ENCODE results near the gene CLDN34.

Gene CLDN34

GRCh38 chrX:9966775-9967408 is at the start of gene CLDN34:
TSS of gene CLDN34 (plus strand) at chrX:9967358. CDS start at chrX:9967358, 0 bp downstream.
- DNase-seq, result no peak

DNA sequence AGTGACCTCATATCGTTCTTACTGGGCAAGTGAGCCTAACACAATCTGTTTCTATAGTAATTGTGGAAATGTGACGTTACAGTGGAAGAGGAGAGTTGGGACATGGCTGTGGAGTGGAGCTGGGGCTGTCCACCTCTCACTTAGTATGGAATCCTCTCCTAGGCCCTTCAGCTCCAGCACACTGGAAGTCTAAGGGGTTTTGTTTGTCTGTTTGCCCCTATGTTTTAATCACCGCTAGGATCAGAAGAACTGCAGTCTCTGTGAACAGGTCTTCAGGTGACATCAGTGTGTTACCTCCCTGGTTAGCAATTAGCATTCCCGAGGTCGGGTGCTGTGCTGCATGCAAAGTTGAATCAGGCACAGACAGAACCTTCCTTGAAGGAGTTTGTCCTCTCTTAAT is 49.3 kb upstream of the CLDN34 start:
- DNase-seq, result no peak

- no peak for DNase-seq
These were observed 47.5 kb upstream of the CLDN34 start for GRCh38 chrX:9919632-9920172.

DNA sequence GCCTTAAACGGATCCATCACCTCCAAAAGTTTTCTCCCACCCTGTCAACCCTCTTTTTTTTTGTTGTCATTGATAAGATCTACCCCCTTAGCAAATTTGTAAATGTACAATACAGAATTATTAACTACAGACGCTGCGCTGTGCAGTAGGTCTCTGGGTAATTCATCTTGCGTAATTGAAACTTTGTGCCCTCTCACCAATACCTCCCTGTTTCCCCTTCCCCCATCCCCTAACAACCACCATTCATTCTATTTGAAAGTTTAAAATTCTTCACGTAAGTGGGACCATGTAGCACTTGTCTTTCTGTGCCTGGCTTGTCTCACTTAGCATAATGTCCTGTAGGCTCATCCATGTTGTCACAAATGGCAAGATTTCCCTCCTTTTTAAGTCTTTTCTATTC is 45.8 kb upstream of the CLDN34 start:
- DNase-seq, result no peak

- no peak for DNase-seq
These were observed 43.8 kb upstream of the CLDN34 start for GRCh38 chrX:9923357-9923756.

DNA sequence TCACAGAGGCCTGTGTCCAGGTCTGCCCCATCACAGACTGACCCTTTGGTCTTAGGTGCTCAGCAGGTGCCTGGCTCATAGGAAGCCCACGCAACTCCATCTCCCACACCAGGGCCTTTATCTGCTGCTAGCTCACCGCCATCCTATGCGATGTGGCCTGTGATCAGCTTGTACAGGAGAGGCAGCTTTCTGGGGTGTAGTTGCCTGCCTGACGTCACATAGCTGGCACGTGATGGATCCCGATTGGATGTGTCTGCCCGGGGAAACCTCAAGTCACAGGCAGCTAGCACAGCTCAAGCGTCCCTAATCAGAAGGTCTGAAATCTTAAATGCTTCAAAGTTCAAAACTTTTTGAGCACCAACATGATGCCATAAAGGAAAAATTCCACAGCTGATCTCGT is 41.2 kb upstream of the CLDN34 start:
- DNase-seq, result peak in 37 of 58 donors; percentile 0 to 62 (median 11)

DNA sequence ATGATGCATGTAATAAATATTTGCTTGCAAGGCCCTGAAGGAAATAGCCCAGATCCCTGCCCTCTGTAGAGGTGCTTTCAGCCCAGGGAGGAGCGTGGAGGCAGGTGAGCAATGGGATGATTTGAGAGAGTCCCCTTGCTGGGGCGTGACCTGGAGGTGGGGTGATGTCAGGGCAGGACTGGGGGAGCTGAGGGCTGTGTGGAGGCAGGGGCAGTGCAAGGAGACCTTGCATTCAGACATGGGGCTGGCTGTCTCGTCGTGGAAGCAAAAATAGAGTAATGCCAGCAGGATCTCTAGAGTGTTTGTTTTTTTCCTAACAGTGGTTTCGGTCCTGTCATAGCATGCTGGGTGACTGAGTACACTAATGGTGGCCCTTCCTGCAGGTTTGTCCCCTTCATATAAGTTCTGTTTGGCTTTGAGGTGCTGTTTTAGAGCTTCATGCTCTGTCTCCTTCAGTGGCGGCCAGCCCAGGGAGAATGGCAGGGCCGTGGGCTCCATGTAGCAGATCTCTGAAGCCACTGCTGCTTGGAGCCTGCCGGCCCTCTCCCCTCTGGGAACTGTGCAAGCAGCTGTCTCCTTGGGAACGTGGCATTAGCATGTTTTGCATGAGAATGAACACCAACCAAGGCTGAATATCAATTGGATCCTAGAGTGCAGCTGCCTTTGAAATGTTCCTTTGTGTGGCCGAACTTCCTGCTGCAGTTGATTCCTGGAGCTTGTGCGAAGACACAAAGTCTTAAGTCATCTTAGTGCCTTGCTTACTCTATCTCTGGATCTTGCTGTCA is 39.3 kb upstream of the CLDN34 start:
- DNase-seq, result peak in 43 of 58 donors; percentile 0 to 76 (median 19)

DNA sequence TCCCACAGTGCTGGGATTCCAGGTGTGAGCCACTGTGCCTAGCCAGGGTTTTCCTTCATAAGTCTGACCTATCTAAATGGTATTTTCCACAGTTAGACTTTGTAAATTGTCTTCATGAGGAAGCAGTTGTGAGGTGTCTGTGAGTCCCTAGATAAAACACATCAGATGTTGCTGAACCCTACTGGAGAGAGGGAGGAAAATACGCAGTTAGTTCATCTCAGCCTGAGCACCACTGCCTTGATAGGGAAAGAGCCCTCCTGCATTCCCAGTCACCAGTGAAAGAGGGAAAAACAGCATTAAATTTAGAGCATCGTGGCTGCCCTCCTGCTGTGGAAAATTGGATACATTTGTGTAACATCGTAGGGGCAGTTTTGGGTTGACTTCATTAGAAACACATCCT is 31.7 kb upstream of the CLDN34 start:
- DNase-seq, result no peak

DNA sequence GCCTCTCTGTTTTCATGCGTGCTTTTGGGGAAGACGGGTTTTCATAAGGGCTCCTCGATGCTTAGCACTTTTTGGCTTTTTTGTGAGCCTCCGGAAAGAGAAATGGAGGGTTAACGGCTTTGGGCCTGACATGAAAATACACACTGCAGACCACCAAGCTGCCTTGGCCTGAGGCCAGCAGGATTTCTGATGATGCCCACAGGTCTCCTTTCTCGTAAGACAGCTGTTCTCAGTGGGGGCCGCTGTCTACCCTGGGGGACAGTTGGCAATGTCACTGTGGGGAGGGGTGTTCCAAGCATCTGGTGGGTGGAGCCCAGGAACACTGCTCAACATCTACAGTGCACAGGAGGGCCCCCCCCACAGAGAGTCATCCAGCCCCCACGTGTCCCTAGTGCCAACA is 29.4 kb upstream of the CLDN34 start:
- no peak for DNase-seq

DNA sequence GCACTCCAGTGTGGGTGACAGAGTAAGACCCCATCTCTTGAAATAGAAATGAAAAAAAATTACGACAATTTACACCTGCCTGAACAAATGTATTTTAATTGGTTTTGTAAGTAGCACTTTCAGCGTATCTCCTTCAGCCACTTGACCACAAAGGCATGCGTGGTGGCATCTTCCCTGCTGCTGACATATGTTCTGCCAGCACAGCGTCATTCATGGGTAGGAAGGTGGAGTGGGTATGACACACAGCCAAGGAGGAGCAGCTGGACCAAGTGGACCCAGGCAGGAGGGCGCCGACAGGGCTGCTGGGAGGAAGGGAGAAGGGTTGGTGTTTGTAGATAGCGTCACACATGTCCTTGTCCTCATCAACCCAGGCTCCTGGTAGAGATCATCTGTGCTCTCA is 28.6 kb upstream of the CLDN34 start:
- DNase-seq, result no peak

DNA sequence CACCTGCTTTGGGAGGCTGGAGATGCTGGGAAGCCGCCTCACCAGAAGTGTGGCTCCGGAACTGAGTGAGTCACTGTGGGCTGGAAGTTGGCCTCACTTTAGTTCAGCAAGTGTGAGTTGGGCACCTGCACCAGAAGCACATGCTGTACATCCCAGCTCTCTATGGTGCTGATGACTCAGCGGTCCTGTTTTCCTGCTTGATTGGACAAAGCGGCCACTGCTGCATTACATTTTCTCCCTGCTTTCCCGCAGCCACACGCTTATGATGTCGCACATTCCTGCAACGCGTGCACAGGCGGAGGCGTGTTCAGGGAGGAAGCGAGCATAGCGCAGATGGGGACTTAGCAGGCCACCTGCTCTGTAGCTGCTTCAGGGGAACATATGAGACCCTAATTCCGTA is 26.7 kb upstream of the CLDN34 start:
- peak in 39 of 58 donors; percentile 1 to 74 (median 26) for DNase-seq

- DNase-seq, result no peak
These were observed 25.1 kb upstream of the CLDN34 start for GRCh38 chrX:9942086-9942485.

- DNase-seq, result no peak
These were observed 23.7 kb upstream of the CLDN34 start for GRCh38 chrX:9943420-9943819.

GRCh38 chrX:9947131-9947794 is 19.9 kb upstream of the CLDN34 start:
- peak in 3 of 58 donors; percentile 3 to 47 (median 14) for DNase-seq

DNA sequence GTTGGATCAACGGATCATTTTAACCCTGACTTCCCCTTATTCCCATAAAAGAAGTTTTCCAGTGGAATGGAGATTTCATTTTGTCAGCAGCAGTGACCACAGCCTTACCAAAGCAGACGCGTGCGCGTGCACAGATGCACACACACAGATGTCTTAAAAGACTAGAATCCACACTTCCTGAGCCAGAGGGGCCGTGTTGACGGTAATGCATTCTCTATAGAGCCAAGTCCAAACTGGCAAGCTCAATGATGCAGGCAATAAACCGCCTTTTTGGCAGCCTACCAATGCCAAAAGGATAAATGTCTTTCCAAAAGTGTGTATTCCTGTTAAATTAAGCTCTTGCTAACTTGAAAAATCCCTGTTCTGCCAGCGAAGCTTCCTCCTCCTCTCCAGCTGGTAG is 18.8 kb upstream of the CLDN34 start:
- DNase-seq, result peak in 15 of 58 donors; percentile 0 to 32 (median 3)

GRCh38 chrX:9952300-9952699 is 14.9 kb upstream of the CLDN34 start:
- no peak for DNase-seq

DNA sequence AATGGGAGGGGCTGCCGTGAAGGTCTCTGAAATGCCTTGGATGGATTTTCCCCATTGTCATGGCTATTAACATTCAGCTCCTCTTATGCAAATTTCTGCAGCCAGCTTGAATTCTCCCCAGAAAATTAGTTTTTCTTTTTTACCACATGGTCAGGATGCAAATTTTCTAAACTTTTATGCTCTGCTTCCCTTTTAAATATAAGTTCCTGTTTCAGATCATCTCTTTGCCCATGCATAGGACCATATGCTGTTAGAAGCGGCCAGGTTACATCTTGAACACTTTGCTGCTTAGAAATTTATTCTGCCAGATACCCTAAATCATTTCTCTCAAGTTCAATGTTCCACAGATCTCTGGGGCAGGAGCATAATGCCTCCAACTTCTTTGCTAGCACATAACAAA is 13.8 kb upstream of the CLDN34 start:
- no peak for DNase-seq

- no peak for DNase-seq
These were observed 11.7 kb upstream of the CLDN34 start for GRCh38 chrX:9955506-9955905.

GRCh38 chrX:9957743-9958142 is 9.4 kb upstream of the CLDN34 start:
- DNase-seq, result no peak

- DNase-seq, result no peak
These were observed 9.0 kb upstream of the CLDN34 start for GRCh38 chrX:9958183-9958582.

GRCh38 chrX:9961750-9962149 is 5.4 kb upstream of the CLDN34 start:
- DNase-seq, result no peak

DNA sequence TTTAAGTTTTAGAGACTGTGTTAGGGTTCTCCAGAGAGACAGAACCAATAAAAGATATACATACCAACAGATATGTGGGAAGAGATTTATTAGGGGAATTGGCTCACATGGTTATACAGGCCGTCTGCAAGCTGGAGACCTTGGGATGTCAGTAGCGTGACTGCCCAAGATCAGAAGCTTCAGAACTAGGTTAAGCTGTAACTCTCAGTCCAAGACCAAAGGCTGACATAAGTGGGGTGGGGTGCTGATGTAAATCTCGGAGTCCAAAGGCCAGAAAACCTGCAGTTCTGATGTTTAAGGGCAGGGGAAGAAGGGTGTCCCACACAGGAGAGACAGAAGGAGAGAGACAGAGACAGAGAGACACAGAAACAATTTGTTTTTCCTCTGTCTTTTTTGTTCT is 10.5 kb downstream of the CLDN34 start:
- no peak for DNase-seq
